ENCODE data around the gene CDKN2B.

- TF ChIP-seq POLR2AphosphoS5 (IDR thresholded peaks at IDR 0.05; ENCODE audit: low read depth) (no peak), CTCF (conservative IDR thresholded peaks at IDR 0.05; ENCODE audit: low read depth in 2 of 2) (no peak), STAT1 (IDR thresholded peaks at IDR 0.05; ENCODE audit: unreplicated experiment) (no peak), CREB1 (CRISPR knock-in tag; IDR thresholded peaks at IDR 0.05; ENCODE audit: low read depth) (no peak)
Measured at GRCh38 chr9:21966140-21966851, 42.8 kb downstream of the CDKN2B start.
